B cell (primary cell): ENCODE measurements around the gene PRR23C.
"Not testable (repeated sequence)": the region's sequence is repeated elsewhere in the genome, so short reads cannot be mapped to it uniquely, and the experiment has no call there.

Experiments
- CTCF ChIP-seq: fragments of 200-600 bp; IDR thresholded peaks from one replicate; pipeline ENCODE4 v1.8.0; 2022; ENCODE audit warnings: antibody characterized with exemption, mild to moderate bottlenecking
- EZH2 ChIP-seq: IDR thresholded peaks from 2 replicates; pipeline ENCODE4 v1.6.1; 2012; ENCODE audit warnings: borderline replicate concordance, low read depth, mild to moderate bottlenecking, moderate library complexity, low read length; ENCODE audit not compliant: insufficient read depth, poor library complexity, severe bottlenecking

GRCh38 chr3:139030576-139030975 is 14.1 kb downstream of the PRR23C start:
- not testable (repeated sequence) for TF ChIP-seq CTCF, EZH2
